ENCODE data around the gene CDKN2AIPNL.

Gene CDKN2AIPNL

DNA sequence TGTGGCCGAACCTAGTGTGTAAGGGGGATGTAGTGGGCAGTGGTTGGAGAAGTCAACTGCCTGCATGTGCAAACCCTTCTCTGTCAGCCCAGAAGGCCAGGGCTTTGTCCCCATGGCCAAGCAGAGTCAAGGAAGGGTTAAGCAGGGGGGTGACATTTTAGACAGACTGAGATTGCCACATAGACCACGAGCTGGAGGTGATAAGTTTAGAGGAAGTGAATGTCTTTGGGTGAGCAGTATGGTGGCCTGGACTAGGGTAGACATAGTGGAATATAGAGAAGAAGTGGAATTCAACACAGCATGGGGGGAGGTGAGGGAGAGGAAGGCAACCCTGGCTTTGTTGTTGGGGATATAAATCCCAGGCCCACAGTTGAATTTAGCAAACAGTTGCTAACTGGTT is 38.7 kb upstream of the CDKN2AIPNL start:
- Histone ChIP-seq H3K9ac (ENCODE audit: low read length) (no peak overlapping the region), H3K4me1 (ENCODE audit: control insufficient read depth, insufficient read depth, low read length) (peaks cover 23% of the 10 kb centered on the region), H3K36me3 (ENCODE audit: control insufficient read depth, insufficient read depth, low read length, severe bottlenecking) (no peaks in the 10 kb centered on the region), H3K9me3 (ENCODE audit: control insufficient read depth, low read length) (no peaks in the 10 kb centered on the region), H3K27me3 (replicated peaks; ENCODE audit: control insufficient read depth, insufficient read depth, low read length) (no peaks in the 10 kb centered on the region), H3K4me3 (ENCODE audit: low read length) (no peak overlapping the region)
- no peak for DNase-seq (ENCODE audit: low read depth)

DNA sequence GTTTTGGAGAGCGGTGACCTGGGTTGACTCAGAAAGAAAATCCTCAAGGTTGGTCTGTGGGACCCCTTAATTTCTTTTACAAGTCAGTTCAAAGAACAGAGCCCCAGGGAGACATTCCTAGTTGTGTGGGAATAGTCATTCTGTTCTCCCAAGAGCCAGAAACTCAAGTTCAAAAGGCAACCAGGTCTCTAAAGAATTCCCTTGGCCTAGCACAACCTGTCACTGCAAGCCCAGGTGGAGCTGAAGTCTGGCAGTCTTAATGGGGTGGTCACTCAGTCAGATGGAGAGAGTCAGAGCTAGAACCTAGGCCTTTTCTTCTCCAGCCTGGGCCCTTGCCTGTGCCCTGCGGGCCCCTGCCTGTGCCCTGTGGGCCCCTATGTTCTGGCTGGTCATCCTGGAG is 37.5 kb upstream of the CDKN2AIPNL start:
- Histone ChIP-seq H3K36me3 (ENCODE audit: control insufficient read depth, insufficient read depth, low read length, severe bottlenecking) (no peaks in the 10 kb centered on the region), H3K4me3 (ENCODE audit: low read length) (no peak overlapping the region), H3K9ac (ENCODE audit: low read length) (no peak overlapping the region), H3K4me1 (ENCODE audit: control insufficient read depth, insufficient read depth, low read length) (peaks cover 23% of the 10 kb centered on the region), H3K27me3 (replicated peaks; ENCODE audit: control insufficient read depth, insufficient read depth, low read length) (no peaks in the 10 kb centered on the region), H3K9me3 (ENCODE audit: control insufficient read depth, low read length) (no peaks in the 10 kb centered on the region)
- no peak for DNase-seq (ENCODE audit: low read depth)

DNA sequence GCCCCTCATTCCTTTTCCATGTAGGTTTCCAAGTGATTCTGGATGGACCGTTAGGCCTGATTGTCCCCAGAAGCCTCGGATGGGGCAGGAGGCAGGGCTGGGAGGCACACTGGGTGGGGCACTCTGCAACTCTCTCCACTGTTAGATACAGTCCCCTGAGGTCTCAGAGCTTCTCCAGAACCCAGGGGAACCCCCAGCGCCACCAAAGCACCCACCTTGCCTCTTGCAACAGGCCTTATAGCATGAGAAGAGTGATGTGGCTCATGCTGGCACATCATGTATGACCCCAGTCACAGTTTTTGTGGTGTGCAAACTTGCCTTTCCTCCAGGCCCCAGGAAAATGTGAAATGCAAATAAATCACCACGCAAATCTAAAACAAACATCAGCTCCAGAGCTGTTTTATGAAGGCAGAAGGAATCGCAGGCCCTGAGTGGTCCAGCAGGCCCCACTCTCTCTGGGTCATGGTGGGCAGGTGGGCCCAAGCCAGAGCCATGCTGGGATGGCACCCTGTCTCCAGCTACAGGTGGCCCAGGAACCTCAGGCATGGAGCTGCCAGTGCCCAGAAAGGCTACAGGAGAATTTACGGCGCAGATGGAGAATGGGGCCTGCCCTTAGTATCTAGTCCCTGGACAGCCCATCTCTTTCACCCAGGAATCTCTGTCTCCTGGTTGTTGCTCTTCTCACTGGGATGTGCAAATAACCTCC is 36.3 kb upstream of the CDKN2AIPNL start:
- H3K4me3 ChIP-seq (ENCODE audit: low read length), result no peak overlapping the region
- peaks cover 23% of the 10 kb centered on the region for H3K4me1 ChIP-seq (ENCODE audit: control insufficient read depth, insufficient read depth, low read length)
- H3K9ac ChIP-seq (ENCODE audit: low read length), result no peak overlapping the region
- DNase-seq (ENCODE audit: low read depth), result no peak
- no peaks in the 10 kb centered on the region for H3K36me3 ChIP-seq (ENCODE audit: control insufficient read depth, insufficient read depth, low read length, severe bottlenecking)
- no peaks in the 10 kb centered on the region for H3K9me3 ChIP-seq (ENCODE audit: control insufficient read depth, low read length)
- no peaks in the 10 kb centered on the region for H3K27me3 ChIP-seq (replicated peaks; ENCODE audit: control insufficient read depth, insufficient read depth, low read length)

DNA sequence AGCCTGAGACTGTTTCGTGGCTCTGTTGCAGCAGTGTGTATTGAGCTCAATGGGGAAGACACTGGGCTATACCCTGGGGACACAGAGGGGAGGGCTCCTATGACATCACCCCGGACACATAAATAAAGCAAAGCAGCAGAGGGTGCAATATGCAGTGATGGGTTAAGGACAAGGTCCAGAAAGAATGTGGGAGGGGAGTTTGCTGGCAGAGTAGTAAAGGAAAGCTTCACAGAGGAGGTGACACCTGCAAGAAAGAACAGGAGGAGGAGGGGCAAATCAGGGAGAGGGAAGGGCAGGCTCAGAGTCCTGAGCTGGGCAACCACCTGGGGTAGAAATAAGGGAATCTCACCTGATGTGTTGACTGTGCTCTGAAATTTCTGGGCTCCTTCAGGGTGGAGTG is 35.3 kb upstream of the CDKN2AIPNL start:
- H3K36me3 ChIP-seq (ENCODE audit: control insufficient read depth, insufficient read depth, low read length, severe bottlenecking), result no peaks in the 10 kb centered on the region
- DNase-seq (ENCODE audit: low read depth), result no peak
- H3K27me3 ChIP-seq (replicated peaks; ENCODE audit: control insufficient read depth, insufficient read depth, low read length), result no peaks in the 10 kb centered on the region
- H3K9me3 ChIP-seq (ENCODE audit: control insufficient read depth, low read length), result no peaks in the 10 kb centered on the region
- no peak overlapping the region for H3K9ac ChIP-seq (ENCODE audit: low read length)
- no peak overlapping the region for H3K4me3 ChIP-seq (ENCODE audit: low read length)
- peaks cover 13% of the 10 kb centered on the region for H3K4me1 ChIP-seq (ENCODE audit: control insufficient read depth, insufficient read depth, low read length)

DNA sequence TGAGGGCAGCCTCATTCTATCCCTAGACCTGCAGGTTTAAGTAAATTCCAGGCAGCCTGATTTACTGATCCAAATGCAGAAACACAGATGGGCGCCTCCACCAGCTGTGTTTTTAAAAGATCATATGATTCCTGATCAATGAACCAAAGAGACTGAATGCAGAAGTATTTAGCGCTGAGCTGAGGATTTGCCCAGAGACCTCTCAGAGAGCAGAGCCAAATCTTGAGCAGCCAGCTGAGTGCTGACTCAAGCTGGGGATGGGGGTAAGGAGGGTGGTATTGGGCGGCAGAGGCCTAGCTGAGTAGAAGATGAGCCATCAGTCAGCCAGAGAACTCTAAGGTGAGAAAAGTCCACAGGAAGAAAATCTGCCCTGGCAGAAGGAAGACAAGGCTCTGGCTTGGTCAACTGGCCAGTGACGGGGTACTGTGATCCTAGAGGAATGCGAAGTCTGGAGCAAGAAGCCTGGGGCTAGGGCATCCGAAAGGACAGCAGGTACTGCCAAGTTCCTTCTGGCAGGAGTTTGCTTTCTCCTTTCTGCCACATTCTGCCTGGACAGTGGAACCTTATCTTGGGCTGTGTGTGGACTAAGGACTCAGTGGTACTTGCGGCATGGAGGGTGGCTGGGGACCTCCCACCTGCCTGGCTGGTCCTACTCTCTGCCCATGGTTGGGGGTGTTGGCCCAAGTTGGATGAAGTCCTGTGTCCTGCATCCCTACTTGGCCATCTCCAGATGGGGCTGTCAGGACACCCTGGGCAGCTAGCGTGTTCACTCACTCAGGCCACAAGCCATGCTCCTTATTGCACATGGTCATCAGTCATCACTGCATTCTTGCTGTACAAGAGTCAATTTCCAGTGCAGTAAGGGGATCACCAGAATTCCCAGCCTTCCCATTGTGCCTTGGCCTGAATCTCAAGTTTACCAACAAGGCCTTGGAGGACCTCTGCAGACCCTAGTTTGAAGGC is 34.5 kb upstream of the CDKN2AIPNL start:
- Histone ChIP-seq H3K27me3 (replicated peaks; ENCODE audit: control insufficient read depth, insufficient read depth, low read length) (no peaks in the 10 kb centered on the region), H3K9ac (ENCODE audit: low read length) (no peak overlapping the region)
- no peak for DNase-seq (ENCODE audit: low read depth)

DNA sequence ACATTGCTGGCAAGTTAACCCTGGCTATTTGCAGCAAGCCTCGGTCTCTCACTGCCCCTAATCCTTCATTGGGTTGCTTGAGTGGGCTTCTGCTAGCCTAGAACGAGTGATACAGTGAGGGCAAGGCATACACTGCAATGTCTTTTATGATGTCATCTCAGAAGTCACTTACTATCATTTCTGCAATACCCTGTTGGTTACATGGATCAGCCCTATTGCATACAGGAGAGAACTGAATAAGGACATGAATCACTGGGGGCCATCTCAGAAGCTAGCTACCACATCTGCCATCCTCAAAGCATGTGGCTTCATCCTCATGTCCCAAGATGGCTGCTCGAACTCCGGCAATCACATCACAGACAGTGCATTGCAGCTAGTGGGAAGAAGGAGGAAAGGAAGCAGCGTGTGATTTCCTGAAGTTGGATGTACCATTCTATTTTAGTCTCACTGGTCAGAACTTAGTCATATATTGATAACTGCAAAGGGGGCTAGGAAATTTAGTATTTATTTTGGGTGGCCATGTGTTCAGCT is 33.3 kb upstream of the CDKN2AIPNL start:
- Histone ChIP-seq H3K36me3 (ENCODE audit: control insufficient read depth, insufficient read depth, low read length, severe bottlenecking) (no peaks in the 10 kb centered on the region), H3K4me1 (ENCODE audit: control insufficient read depth, insufficient read depth, low read length) (peaks cover 5% of the 10 kb centered on the region), H3K9me3 (ENCODE audit: control insufficient read depth, low read length) (no peaks in the 10 kb centered on the region), H3K9ac (ENCODE audit: low read length) (no peak overlapping the region), H3K27me3 (replicated peaks; ENCODE audit: control insufficient read depth, insufficient read depth, low read length) (no peaks in the 10 kb centered on the region), H3K4me3 (ENCODE audit: low read length) (no peak overlapping the region)
- no peak for DNase-seq (ENCODE audit: low read depth)

More for the DNA sequence above, 34.5 kb upstream of the CDKN2AIPNL start:
- H3K4me1 ChIP-seq (ENCODE audit: control insufficient read depth, insufficient read depth, low read length), result peaks cover 6% of the 10 kb centered on the region
- no peaks in the 10 kb centered on the region for H3K9me3 ChIP-seq (ENCODE audit: control insufficient read depth, low read length)
- no peak overlapping the region for H3K4me3 ChIP-seq (ENCODE audit: low read length)
- H3K36me3 ChIP-seq (ENCODE audit: control insufficient read depth, insufficient read depth, low read length, severe bottlenecking), result no peaks in the 10 kb centered on the region

DNA sequence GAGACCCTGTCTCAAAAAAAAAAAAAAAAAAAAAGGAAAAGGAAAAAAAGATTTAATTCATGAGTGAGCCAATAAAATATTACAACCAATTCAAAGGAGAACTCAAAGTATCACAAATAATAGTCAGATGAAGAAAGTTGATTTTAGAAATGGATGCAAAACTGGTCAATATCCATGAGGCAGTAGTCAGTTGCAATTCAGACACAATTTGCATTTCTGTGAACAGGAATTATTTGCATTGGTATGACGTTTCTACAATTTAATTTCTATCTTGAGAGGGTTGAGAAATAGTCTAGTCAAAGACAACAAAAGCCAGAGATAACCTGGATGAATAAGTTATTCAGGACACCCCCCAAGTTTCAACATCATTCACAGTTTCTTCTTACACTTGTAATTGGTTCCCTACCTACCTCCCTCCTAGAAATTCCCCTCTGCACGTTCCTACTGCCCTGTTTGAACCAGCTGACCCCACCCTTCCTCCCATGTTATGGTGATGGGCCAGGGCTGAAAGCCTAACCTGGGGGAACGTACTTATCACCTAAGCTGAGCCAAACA is 28.6 kb upstream of the CDKN2AIPNL start:
- H3K27me3 ChIP-seq (replicated peaks; ENCODE audit: control insufficient read depth, insufficient read depth, low read length), result no peaks in the 10 kb centered on the region
- no peak for DNase-seq (ENCODE audit: low read depth)
- H3K4me1 ChIP-seq (ENCODE audit: control insufficient read depth, insufficient read depth, low read length), result peaks cover 38% of the 10 kb centered on the region
- no peaks in the 10 kb centered on the region for H3K9me3 ChIP-seq (ENCODE audit: control insufficient read depth, low read length)
- no peaks in the 10 kb centered on the region for H3K36me3 ChIP-seq (ENCODE audit: control insufficient read depth, insufficient read depth, low read length, severe bottlenecking)
- no peak overlapping the region for H3K9ac ChIP-seq (ENCODE audit: low read length)
- no peak overlapping the region for H3K4me3 ChIP-seq (ENCODE audit: low read length)

DNA sequence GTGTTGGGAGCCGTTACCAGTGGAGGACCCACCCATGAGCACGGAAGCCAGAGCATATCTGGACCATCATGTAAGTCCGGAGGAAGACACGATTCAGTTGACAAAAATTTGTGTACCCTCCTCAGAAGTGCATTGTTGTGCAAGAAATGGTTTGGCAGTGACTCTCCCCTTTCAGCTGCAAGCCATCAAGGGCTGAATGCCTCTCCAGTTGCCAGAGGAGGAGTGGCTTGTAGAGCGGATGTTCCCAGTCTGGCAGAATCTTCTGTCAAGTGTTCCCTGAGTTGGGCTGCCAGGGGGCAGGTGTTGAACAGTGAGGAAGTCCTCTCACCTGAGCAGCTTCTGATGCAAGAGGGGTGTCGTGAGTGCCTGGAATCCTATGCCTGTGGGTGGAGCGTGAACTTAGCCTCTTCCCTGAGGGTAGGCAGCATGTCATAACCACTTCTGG is 27.6 kb upstream of the CDKN2AIPNL start:
- Histone ChIP-seq H3K27me3 (replicated peaks; ENCODE audit: control insufficient read depth, insufficient read depth, low read length) (no peaks in the 10 kb centered on the region), H3K4me3 (ENCODE audit: low read length) (peak overlapping the region; percentile 30), H3K9ac (ENCODE audit: low read length) (peak overlapping the region; percentile 9), H3K36me3 (ENCODE audit: control insufficient read depth, insufficient read depth, low read length, severe bottlenecking) (no peaks in the 10 kb centered on the region), H3K4me1 (ENCODE audit: control insufficient read depth, insufficient read depth, low read length) (peaks cover 38% of the 10 kb centered on the region), H3K9me3 (ENCODE audit: control insufficient read depth, low read length) (no peaks in the 10 kb centered on the region)
- peak; percentile 96 for DNase-seq (ENCODE audit: low read depth)

DNA sequence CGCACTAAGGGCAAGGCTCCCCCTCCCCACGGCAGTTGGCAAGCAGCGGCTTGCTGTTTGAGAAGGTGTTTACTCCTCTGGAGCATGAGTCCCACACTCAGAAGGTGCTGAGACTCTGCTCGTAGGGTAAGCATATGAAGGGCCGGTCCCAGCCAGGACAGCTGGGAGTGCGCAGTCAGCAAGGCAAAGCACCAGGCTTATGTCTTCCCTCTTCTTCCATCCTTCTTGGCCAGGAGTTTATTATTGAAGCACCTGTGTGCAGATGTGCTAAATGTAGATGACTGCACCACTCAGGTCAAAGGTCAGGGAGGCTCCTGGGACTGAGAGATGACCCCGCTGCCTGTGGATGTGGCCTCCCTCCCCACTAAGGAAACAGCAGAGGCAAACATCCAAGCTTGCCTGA is 27.0 kb upstream of the CDKN2AIPNL start:
- Histone ChIP-seq H3K9me3 (ENCODE audit: control insufficient read depth, low read length) (no peaks in the 10 kb centered on the region), H3K27me3 (replicated peaks; ENCODE audit: control insufficient read depth, insufficient read depth, low read length) (no peaks in the 10 kb centered on the region), H3K36me3 (ENCODE audit: control insufficient read depth, insufficient read depth, low read length, severe bottlenecking) (no peaks in the 10 kb centered on the region), H3K9ac (ENCODE audit: low read length) (peak overlapping the region; percentile 9), H3K4me3 (ENCODE audit: low read length) (peak overlapping the region; percentile 30), H3K4me1 (ENCODE audit: control insufficient read depth, insufficient read depth, low read length) (peaks cover 38% of the 10 kb centered on the region)
- no peak for DNase-seq (ENCODE audit: low read depth)

DNA sequence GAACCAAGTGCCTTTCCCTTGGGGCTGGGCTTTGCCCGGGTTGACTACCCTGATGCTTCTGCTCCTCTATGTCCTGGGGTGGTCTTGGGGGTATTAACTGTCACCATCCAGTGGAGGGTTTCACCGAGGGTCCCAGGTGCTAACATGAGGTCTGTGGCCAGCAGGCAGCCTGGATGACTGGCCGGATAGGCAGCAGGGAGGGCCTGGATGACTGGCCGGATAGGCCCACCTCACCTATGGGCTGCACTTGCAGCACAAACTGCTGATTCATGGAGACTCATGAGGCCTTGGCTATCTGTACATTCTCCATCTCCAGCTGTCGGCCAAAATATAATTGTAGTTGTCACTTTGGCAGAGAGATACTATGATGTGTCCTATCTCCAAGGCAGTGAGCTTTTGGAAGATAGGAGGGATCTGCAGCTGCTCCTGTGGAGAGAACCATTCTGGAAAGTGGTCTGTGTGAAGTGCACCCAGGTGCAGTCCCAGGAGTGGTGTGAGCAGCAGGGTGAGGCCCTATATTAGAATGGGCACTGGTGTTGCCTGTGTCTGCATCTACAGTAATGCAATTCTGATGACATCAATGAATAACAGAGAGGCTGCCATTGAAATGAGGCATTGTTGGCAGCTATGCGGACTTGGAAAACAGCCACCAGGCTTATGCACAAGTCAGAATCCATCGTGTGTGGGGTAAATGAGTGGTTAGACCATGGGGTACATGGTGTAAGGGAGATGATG is 26.3 kb upstream of the CDKN2AIPNL start:
- Histone ChIP-seq H3K27me3 (replicated peaks; ENCODE audit: control insufficient read depth, insufficient read depth, low read length) (no peaks in the 10 kb centered on the region), H3K9ac (ENCODE audit: low read length) (no peak overlapping the region), H3K36me3 (ENCODE audit: control insufficient read depth, insufficient read depth, low read length, severe bottlenecking) (no peaks in the 10 kb centered on the region), H3K4me1 (ENCODE audit: control insufficient read depth, insufficient read depth, low read length) (peaks cover 38% of the 10 kb centered on the region), H3K4me3 (ENCODE audit: low read length) (no peak overlapping the region), H3K9me3 (ENCODE audit: control insufficient read depth, low read length) (no peaks in the 10 kb centered on the region)
- peak; percentile 77 for DNase-seq (ENCODE audit: low read depth)
